WTC11 (cell line): ENCODE measurements around the gene ITGA2. TPM values are rescaled to one million over a fixed set of nuclear protein-coding genes. Genes with fewer than 3 reads are reported as not detected.

ENCODE experiments used
- ATAC-seq: fragments of 200-7000 bp; cut with Tn5 transposase; 2 replicates; pipeline ENCODE4 v1.10.0; 2021; ENCODE audit warnings: mild to moderate bottlenecking, moderate library complexity
- CTCF ChIA-PET: fragments of 300-600 bp; sonication (Branson Sonifier 250); formaldehyde crosslinking; loops from one replicate; lab custom pipeline; 2021; ENCODE audit warnings: antibody characterized with exemption; lab: Charles Lee
- POLR2A ChIA-PET: fragments of 350-600 bp; sonication (Branson Sonifier 250); formaldehyde crosslinking; loops from one replicate; lab custom pipeline; 2021; ENCODE audit warnings: antibody characterized with exemption; lab: Charles Lee
- DNase-seq: peaks from one replicate; pipeline ENCODE4 v3.0.0; 2021; ENCODE audit warnings: low spot score
- H3K27ac Mint-ChIP-seq: 2 replicates; pipeline ENCODE4 v1.8.0; 2021; ENCODE audit warnings: mixed read lengths
- H3K27me3 Mint-ChIP-seq: 2 replicates; pipeline ENCODE4 v1.8.0; 2021; ENCODE audit warnings: low read depth, mild to moderate bottlenecking, moderate library complexity, mixed read lengths
- H3K36me3 Mint-ChIP-seq: 2 replicates; pipeline ENCODE4 v1.8.0; 2021; ENCODE audit warnings: mixed read lengths
- H3K4me1 Mint-ChIP-seq: 2 replicates; pipeline ENCODE4 v1.8.0; 2022; ENCODE audit warnings: mixed read lengths
- H3K4me3 Mint-ChIP-seq: 2 replicates; pipeline ENCODE4 v1.8.0; 2021; ENCODE audit warnings: mild to moderate bottlenecking, moderate library complexity, mixed read lengths
- H3K9me3 Mint-ChIP-seq: 2 replicates; pipeline ENCODE4 v1.8.0; 2021; ENCODE audit warnings: mixed read lengths
- CDX4 ChIP-seq: fragments of 250-450 bp; sonication (Bioruptor Pico); IDR thresholded peaks from 2 replicates; pipeline ENCODE4 v1.9.0; 2021; ENCODE audit warnings: moderate library complexity, mild to moderate bottlenecking, inconsistent platforms, borderline replicate concordance
- CTCF ChIP-seq: fragments of 200-600 bp; IDR thresholded peaks from 2 replicates; pipeline ENCODE4 v1.8.0; 2022; ENCODE audit warnings: antibody characterized with exemption
- ELF4 ChIP-seq: sonication (generic); formaldehyde crosslinking; IDR thresholded peaks from 2 replicates; pipeline ENCODE4 v1.8.1; 2022; ENCODE audit warnings: low read depth, mild to moderate bottlenecking, moderate library complexity, missing genetic modification reagents
- EMX1 ChIP-seq: fragments of 250-450 bp; sonication (Bioruptor Pico); IDR thresholded peaks from 2 replicates; pipeline ENCODE4 v1.8.0; 2021; ENCODE audit warnings: mild to moderate bottlenecking
- FOXJ3 ChIP-seq: sonication (generic); formaldehyde crosslinking; IDR thresholded peaks from 2 replicates; pipeline ENCODE4 v1.9.0; 2021; ENCODE audit warnings: missing genetic modification reagents, mild to moderate bottlenecking, borderline replicate concordance
- FOXP1 ChIP-seq: sonication (generic); formaldehyde crosslinking; IDR thresholded peaks from 2 replicates; pipeline ENCODE4 v1.8.0; 2022; ENCODE audit warnings: missing genetic modification reagents, mild to moderate bottlenecking, moderate library complexity, borderline replicate concordance
- NFATC4 ChIP-seq: fragments of 250-450 bp; sonication (Bioruptor Pico); IDR thresholded peaks from 2 replicates; pipeline ENCODE4 v1.9.0; 2021; ENCODE audit warnings: mild to moderate bottlenecking
- PRRX2 ChIP-seq: fragments of 250-450 bp; sonication (Bioruptor Pico); IDR thresholded peaks from 2 replicates; pipeline ENCODE4 v1.8.0; 2021; ENCODE audit warnings: mild to moderate bottlenecking
- RORB ChIP-seq: fragments of 250-450 bp; sonication (Bioruptor Pico); IDR thresholded peaks from 2 replicates; pipeline ENCODE4 v1.9.0; 2021; ENCODE audit warnings: mild to moderate bottlenecking
- SMAD3 ChIP-seq: sonication (generic); formaldehyde crosslinking; IDR thresholded peaks from 2 replicates; pipeline ENCODE4 v1.8.0; 2022; ENCODE audit warnings: missing genetic modification reagents, mild to moderate bottlenecking, borderline replicate concordance
- SOX15 ChIP-seq: fragments of 250-450 bp; sonication (Bioruptor Pico); IDR thresholded peaks from 2 replicates; pipeline ENCODE4 v1.9.0; 2021; ENCODE audit warnings: mild to moderate bottlenecking
- TCF7 ChIP-seq: sonication (generic); formaldehyde crosslinking; IDR thresholded peaks from 2 replicates; pipeline ENCODE4 v1.8.0; 2022; ENCODE audit warnings: mild to moderate bottlenecking, low read depth, missing genetic modification reagents, moderate library complexity
- TP53 ChIP-seq: sonication (generic); formaldehyde crosslinking; IDR thresholded peaks from 2 replicates; pipeline ENCODE4 v1.8.1; 2023; ENCODE audit warnings: mild to moderate bottlenecking, missing genetic modification reagents
- ZNF121 ChIP-seq: sonication (generic); formaldehyde crosslinking; IDR thresholded peaks from 2 replicates; pipeline ENCODE4 v1.8.0; 2023; ENCODE audit warnings: missing genetic modification reagents
- ZNF138 ChIP-seq: sonication (generic); formaldehyde crosslinking; conservative IDR thresholded peaks from 2 replicates; pipeline ENCODE4 v1.8.1; 2022; ENCODE audit warnings: mild to moderate bottlenecking, moderate library complexity, missing genetic modification reagents
- ZNF396 ChIP-seq: fragments of 250-450 bp; sonication (Bioruptor Pico); IDR thresholded peaks from 2 replicates; pipeline ENCODE4 v1.8.0; 2021; ENCODE audit warnings: mild to moderate bottlenecking, moderate library complexity, borderline replicate concordance
- total RNA-seq: library from RNA; stranded (reverse); gene quantifications from 3 replicates; pipeline ENCODE4 v1.2.3, GENCODE V29; 2021
- TF ChIP-seq, protein P1 (sequence below): sonication (generic); formaldehyde crosslinking; IDR thresholded peaks from 2 replicates; pipeline ENCODE4 v1.8.0; 2023; ENCODE audit warnings: missing genetic modification reagents
- TF ChIP-seq, protein P2 (sequence below): sonication (generic); formaldehyde crosslinking; IDR thresholded peaks from 2 replicates; pipeline ENCODE4 v1.8.1; 2022; ENCODE audit warnings: missing genetic modification reagents, borderline replicate concordance
- TF ChIP-seq, protein P3 (sequence below): sonication (generic); formaldehyde crosslinking; IDR thresholded peaks from 2 replicates; pipeline ENCODE4 v1.8.1; 2023; ENCODE audit warnings: mild to moderate bottlenecking, missing genetic modification reagents, moderate library complexity
- TF ChIP-seq, protein P4 (sequence below): fragments of 250-450 bp; sonication (Bioruptor Pico); conservative IDR thresholded peaks from 2 replicates; pipeline ENCODE4 v1.9.0; 2021; ENCODE audit warnings: mild to moderate bottlenecking
- TF ChIP-seq, protein P5 (sequence below): sonication (generic); formaldehyde crosslinking; IDR thresholded peaks from 2 replicates; pipeline ENCODE4 v1.8.0; 2023; ENCODE audit warnings: mild to moderate bottlenecking, missing genetic modification reagents

Gene ITGA2
- total RNA-seq, 1 experiment from 2014 or later, result 5.5 TPM

DNA sequence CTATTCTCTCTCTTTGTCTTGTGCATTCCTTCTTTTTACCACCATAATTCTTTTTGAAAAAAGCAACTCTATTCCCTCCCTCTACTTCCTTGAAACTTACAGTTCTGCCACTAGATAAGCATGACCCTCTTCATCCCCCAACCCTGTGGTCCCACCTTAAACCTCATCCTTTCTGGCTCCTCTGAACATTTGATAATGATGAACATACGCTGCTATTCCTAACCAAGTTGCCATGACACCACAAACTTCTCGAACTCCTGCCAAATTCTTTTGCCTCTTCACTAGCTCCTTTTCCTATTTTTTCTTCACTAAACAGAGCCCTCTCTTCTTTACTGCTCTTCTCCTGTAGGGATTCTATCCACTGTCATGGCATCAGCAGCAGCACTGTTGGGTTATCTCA lies 63.3 kb downstream of the ITGA2 start:
- DNase-seq, result no peak
- TF ChIP-seq NFATC4 (CRISPR knock-in tag), result no peak
- no peak for TF ChIP-seq EMX1 (CRISPR knock-in tag)
- TF ChIP-seq ZNF396 (CRISPR knock-in tag), result no peak
- TF ChIP-seq, protein P1, sequence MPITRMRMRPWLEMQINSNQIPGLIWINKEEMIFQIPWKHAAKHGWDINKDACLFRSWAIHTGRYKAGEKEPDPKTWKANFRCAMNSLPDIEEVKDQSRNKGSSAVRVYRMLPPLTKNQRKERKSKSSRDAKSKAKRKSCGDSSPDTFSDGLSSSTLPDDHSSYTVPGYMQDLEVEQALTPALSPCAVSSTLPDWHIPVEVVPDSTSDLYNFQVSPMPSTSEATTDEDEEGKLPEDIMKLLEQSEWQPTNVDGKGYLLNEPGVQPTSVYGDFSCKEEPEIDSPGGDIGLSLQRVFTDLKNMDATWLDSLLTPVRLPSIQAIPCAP (CRISPR knock-in tag), result no peak
- no peak for TF ChIP-seq PRRX2 (CRISPR knock-in tag)
- TF ChIP-seq, protein P2, sequence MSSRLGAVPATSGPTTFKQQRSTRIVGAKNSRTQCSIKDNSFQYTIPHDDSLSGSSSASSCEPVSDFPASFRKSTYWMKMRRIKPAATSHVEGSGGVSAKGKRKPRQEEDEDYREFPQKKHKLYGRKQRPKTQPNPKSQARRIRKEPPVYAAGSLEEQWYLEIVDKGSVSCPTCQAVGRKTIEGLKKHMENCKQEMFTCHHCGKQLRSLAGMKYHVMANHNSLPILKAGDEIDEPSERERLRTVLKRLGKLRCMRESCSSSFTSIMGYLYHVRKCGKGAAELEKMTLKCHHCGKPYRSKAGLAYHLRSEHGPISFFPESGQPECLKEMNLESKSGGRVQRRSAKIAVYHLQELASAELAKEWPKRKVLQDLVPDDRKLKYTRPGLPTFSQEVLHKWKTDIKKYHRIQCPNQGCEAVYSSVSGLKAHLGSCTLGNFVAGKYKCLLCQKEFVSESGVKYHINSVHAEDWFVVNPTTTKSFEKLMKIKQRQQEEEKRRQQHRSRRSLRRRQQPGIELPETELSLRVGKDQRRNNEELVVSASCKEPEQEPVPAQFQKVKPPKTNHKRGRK (CRISPR knock-in tag), result no peak
- TF ChIP-seq TP53 (CRISPR knock-in tag), result no peak
- TF ChIP-seq CDX4, result no peak
- TF ChIP-seq, protein P3, sequence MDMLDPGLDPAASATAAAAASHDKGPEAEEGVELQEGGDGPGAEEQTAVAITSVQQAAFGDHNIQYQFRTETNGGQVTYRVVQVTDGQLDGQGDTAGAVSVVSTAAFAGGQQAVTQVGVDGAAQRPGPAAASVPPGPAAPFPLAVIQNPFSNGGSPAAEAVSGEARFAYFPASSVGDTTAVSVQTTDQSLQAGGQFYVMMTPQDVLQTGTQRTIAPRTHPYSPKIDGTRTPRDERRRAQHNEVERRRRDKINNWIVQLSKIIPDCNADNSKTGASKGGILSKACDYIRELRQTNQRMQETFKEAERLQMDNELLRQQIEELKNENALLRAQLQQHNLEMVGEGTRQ (CRISPR knock-in tag), result no peak
- TF ChIP-seq SMAD3, result no peak
- CTCF ChIA-PET, result interaction anchor here (2.1 kb wide), 1 partner anchor 17 kb away, joined by 11 read pairs; no protein-coding TSS in a partner anchor
- no peaks in the 10 kb centered on the region for H3K36me3 Mint-ChIP-seq
- no peaks in the 10 kb centered on the region for H3K27me3 Mint-ChIP-seq
- H3K9me3 Mint-ChIP-seq, result no peaks in the 10 kb centered on the region
- ATAC-seq, result no peak
- no peak overlapping the region for H3K27ac Mint-ChIP-seq
- H3K4me3 Mint-ChIP-seq, result no peak overlapping the region
- POLR2A ChIA-PET, result no interaction called here
- H3K4me1 Mint-ChIP-seq, result no peaks in the 10 kb centered on the region

DNA sequence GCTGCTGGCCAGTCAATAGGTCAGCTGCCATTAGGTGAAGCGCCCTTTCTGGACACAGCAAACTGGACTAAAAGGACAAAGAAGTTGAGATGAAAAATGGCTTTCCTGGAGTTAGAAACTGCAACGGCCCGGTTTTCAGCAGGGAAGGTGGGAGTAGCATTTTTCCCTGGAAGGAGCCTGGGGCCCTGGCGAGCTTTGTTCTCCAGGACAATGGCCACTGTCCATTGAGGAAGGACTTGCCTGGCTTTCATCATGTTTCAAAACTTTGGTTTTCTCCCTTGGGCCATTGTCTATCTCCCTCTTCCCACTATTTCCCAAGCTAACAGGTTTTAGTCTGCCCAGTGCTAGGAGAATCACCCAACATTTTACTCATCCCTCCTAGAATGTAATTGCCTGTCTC lies 64.2 kb downstream of the ITGA2 start:
- Mint-ChIP-seq H3K4me1 (no peaks in the 10 kb centered on the region), H3K36me3 (no peaks in the 10 kb centered on the region), H3K27me3 (no peaks in the 10 kb centered on the region), H3K4me3 (no peak overlapping the region), H3K27ac (no peak overlapping the region), H3K9me3 (no peaks in the 10 kb centered on the region)
- POLR2A ChIA-PET, result interaction anchor here (0.6 kb wide), 1 partner anchor 20 kb away, joined by 3 read pairs; no protein-coding TSS in a partner anchor
- ATAC-seq (no peak), DNase-seq (no peak)
- CTCF ChIA-PET, result interaction anchor here (2.1 kb wide), 1 partner anchor 18 kb away, joined by 11 read pairs; no protein-coding TSS in a partner anchor
- TF ChIP-seq ELF4 (CRISPR knock-in tag), result no peak
- TF ChIP-seq ZNF138 (CRISPR knock-in tag), result no peak
- TF ChIP-seq RORB (CRISPR knock-in tag), result no peak
- TF ChIP-seq FOXJ3 (CRISPR knock-in tag), result no peak
- TF ChIP-seq, protein P4, sequence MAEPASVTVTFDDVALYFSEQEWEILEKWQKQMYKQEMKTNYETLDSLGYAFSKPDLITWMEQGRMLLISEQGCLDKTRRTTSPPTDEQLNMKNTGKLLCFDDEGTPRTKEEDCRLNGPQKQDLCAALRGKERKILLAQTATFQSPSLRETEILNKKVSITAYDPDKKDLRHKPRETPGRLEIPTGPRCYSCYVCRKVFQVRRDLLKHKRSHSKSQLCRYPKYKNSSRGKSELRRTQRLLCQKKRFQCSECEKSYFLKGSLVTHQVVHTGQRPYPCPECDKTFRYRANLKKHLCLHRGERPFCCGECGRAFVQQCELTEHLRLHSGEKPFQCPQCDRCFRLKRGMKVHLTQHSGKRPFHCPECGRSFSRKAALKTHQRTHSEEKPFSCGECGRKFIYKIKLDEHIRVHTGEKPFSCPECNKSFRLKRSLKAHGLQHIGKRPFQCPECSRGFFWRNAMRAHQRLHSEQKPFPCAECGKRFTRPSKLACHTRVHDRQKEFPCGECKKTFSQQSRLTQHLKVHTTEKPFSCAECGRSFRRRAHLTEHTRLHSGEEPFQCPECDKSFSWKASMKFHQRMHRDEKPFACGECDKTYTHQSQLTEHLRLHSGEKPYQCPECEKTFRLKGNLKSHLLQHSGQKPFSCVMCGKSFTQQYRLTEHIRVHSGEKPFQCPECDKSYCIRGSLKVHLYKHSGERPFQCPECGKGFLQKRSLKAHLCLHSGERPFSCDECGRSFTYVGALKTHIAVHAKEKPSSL (CRISPR knock-in tag), result no peak
- TF ChIP-seq, protein P1 (CRISPR knock-in tag), result no peak
- TF ChIP-seq CTCF, result no peak
- no peak for TF ChIP-seq CDX4
- TF ChIP-seq, protein P5, sequence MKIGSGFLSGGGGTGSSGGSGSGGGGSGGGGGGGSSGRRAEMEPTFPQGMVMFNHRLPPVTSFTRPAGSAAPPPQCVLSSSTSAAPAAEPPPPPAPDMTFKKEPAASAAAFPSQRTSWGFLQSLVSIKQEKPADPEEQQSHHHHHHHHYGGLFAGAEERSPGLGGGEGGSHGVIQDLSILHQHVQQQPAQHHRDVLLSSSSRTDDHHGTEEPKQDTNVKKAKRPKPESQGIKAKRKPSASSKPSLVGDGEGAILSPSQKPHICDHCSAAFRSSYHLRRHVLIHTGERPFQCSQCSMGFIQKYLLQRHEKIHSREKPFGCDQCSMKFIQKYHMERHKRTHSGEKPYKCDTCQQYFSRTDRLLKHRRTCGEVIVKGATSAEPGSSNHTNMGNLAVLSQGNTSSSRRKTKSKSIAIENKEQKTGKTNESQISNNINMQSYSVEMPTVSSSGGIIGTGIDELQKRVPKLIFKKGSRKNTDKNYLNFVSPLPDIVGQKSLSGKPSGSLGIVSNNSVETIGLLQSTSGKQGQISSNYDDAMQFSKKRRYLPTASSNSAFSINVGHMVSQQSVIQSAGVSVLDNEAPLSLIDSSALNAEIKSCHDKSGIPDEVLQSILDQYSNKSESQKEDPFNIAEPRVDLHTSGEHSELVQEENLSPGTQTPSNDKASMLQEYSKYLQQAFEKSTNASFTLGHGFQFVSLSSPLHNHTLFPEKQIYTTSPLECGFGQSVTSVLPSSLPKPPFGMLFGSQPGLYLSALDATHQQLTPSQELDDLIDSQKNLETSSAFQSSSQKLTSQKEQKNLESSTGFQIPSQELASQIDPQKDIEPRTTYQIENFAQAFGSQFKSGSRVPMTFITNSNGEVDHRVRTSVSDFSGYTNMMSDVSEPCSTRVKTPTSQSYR (CRISPR knock-in tag), result no peak
- TF ChIP-seq TCF7 (CRISPR knock-in tag), result no peak
- TF ChIP-seq FOXP1 (CRISPR knock-in tag), result no peak
- no peak for TF ChIP-seq TP53 (CRISPR knock-in tag)
- no peak for TF ChIP-seq SOX15 (CRISPR knock-in tag)
- TF ChIP-seq ZNF121 (CRISPR knock-in tag), result no peak
